AG10803 (cell line): ENCODE data around the gene TTC3.

Source experiments
- DNase-seq: peaks from one replicate; pipeline ENCODE4 v3.0.0; 2010; ENCODE audit warnings: low read depth
- H3K4me3 ChIP-seq: 2 replicates; pipeline ENCODE4 v1.5.1; 2011; ENCODE audit warnings: mild to moderate bottlenecking, low read length, control low read depth
- TF ChIP-seq, protein P1 (sequence below): conservative IDR thresholded peaks from 2 replicates; pipeline ENCODE4 v1.5.1; 2011; ENCODE audit warnings: mild to moderate bottlenecking, low read length, control low read depth, inconsistent platforms

The TTC3 gene

DNA sequence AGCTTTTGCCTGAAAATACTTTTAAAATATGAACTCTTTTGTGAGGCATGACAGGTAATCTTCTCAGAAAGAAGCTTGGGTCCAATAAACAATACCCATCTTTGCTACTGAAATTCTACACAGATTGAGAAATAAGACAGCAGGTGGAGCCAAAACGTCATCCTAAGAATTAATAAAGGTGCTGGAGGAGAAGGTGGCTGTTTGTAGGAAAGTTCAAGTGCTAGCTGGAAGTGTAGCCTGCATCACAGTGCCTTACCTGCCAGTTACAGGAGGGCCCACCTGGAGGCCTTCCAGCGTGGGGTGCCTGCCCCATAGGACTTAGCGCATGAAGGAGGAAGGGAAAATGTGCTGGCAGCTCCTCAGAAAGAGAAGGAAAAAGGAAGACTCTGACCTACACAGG, 93.7 kb downstream of the TTC3 start:
- DNase-seq, result no peak
- TF ChIP-seq, protein P1, sequence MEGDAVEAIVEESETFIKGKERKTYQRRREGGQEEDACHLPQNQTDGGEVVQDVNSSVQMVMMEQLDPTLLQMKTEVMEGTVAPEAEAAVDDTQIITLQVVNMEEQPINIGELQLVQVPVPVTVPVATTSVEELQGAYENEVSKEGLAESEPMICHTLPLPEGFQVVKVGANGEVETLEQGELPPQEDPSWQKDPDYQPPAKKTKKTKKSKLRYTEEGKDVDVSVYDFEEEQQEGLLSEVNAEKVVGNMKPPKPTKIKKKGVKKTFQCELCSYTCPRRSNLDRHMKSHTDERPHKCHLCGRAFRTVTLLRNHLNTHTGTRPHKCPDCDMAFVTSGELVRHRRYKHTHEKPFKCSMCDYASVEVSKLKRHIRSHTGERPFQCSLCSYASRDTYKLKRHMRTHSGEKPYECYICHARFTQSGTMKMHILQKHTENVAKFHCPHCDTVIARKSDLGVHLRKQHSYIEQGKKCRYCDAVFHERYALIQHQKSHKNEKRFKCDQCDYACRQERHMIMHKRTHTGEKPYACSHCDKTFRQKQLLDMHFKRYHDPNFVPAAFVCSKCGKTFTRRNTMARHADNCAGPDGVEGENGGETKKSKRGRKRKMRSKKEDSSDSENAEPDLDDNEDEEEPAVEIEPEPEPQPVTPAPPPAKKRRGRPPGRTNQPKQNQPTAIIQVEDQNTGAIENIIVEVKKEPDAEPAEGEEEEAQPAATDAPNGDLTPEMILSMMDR, result no peak
- no peak overlapping the region for H3K4me3 ChIP-seq

DNA sequence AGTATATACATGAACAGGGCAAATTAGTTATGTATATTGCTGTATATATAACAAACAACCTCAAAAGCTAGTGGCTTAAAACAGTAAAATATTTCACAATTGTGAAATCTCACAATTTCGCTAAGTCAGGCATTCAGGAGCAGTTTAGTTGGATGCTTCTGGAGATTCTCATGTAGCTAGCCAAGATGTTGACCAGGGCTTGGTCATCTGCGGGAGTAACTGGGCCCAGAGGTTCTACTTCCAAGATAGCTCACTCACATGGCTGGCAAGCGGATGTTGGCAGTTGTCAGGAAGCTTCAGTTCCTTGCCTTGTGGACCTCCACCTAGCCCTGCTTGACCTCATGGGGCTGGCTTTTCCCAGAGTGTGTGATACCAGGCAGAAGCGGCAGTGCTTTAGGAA, 95.6 kb downstream of the TTC3 start:
- DNase-seq, result no peak
- TF ChIP-seq, protein P1, result no peak
- H3K4me3 ChIP-seq, result no peak overlapping the region

DNA sequence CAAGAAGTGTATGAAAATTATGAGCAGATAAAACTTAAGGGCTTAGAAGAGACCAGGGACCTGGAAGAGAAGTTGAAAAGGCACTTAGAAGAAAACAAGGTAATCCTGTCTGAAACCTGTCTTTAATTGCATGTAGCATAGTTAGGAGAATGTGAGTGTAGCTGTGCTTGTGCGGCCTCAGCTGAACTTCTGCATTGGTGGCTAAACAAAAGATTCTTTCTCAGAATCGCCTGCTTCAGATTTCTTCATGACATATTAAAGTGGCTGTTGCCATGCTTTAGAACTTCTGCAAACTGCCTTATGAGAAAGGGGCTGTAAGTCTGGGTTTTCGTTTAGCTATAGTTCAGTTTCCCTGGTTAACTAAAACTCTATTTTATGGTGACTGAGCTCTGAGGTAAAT, 99.6 kb downstream of the TTC3 start:
- TF ChIP-seq, protein P1, result no peak
- DNase-seq, result no peak
- no peak overlapping the region for H3K4me3 ChIP-seq

GRCh38 chr21:37176716-37177115, 103.7 kb downstream of the TTC3 start:
- H3K4me3 ChIP-seq, result no peak overlapping the region
- DNase-seq, result no peak
- TF ChIP-seq, protein P1, result no peak

DNA sequence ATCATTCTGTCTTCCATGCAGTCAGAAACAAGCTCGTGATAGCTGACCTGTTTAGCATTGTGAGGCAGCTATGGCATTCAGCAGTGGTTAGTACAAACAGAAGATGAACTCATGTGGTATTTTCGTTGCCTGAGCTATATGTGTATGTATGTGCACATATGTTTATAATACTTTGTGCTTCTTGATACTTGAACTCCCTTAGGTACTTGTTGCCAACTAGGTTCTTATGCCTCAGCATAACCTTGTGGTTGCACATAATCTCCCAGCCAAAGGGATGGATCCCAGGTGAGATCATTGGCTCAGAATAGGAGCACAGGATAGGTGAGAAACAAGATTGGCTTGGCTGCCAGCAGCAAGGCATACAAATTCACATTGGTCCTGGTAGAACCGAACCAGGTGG, 108.0 kb downstream of the TTC3 start:
- TF ChIP-seq, protein P1, result no peak
- no peak for DNase-seq
- H3K4me3 ChIP-seq, result no peak overlapping the region

DNA sequence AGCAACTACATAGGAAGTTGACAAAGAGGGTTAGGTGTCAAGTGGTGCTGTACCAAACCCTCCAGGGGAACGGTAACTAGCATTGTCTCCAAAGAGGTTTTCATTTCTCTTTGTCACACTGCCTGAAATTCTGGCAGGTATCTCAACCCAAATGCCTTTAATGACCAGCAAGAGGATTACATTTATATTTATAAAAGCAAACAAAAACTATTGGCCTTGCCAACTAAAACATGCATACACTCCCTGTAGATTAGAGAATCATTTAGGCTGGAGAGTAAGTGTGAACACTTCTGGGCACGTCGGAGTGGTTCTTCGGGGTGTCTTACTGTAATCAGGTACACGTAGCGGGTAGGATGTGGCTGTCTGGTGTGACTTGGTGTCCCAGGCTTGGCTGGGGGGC, 109.2 kb downstream of the TTC3 start:
- TF ChIP-seq, protein P1, result no peak
- DNase-seq, result no peak
- no peak overlapping the region for H3K4me3 ChIP-seq

DNA sequence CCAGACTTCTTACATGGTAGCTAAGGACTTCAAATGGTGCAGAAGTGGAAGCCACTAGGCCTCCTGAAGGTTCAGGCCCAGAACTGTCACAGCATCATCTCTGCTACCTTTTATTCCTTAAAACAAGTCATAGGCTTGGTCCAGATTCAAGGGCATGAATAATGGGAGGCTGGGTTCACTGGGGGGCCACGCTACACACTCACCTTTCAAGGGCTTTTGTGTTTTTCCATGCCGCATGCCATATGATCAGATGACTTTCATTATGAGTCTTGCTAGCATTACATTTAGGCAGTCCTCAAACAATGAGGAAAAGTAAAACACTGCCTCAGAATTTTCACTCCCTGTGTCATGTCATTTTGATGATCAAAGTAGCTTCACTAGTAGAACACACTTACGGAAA, 110.7 kb downstream of the TTC3 start:
- TF ChIP-seq, protein P1, result no peak
- H3K4me3 ChIP-seq, result no peak overlapping the region
- no peak for DNase-seq
